Epithelial cell of esophagus (primary cell): ENCODE measurements around the gene SCUBE1.

Experiments used
- DNase-seq: peaks from one replicate; pipeline ENCODE4 v3.0.0; 2010; ENCODE audit warnings: low read depth
- H3K4me3 ChIP-seq: 2 replicates; pipeline ENCODE4 v1.5.1; 2011; ENCODE audit warnings: mild to moderate bottlenecking, low read length, control low read depth
- CTCF ChIP-seq: IDR thresholded peaks from 2 replicates; pipeline ENCODE4 v1.5.1; 2011; ENCODE audit warnings: low read depth, mild to moderate bottlenecking, low read length, control low read depth, inconsistent platforms; ENCODE audit not compliant: insufficient read depth; ENCODE audit errors: missing control alignments

The SCUBE1 gene

GRCh38 chr22:43345356-43345755 is 2.2 kb upstream of the SCUBE1 start:
- TF ChIP-seq CTCF = no peak
- no peak for DNase-seq
- no peak overlapping the region for H3K4me3 ChIP-seq

- H3K4me3 ChIP-seq = no peak overlapping the region
- no peak for DNase-seq
- no peak for TF ChIP-seq CTCF
Measured at GRCh38 chr22:43344520-43344787, 1.3 kb upstream of the SCUBE1 start.

GRCh38 chr22:43343670-43344519 is 723 bp upstream of the SCUBE1 start:
- no peak for DNase-seq
- H3K4me3 ChIP-seq = no peak overlapping the region
- no peak for TF ChIP-seq CTCF

- no peak for DNase-seq
- no peak for TF ChIP-seq CTCF
- H3K4me3 ChIP-seq = no peak overlapping the region
Measured at GRCh38 chr22:43342347-43343261, 568 bp downstream of the SCUBE1 start.

GRCh38 chr22:43341565-43341964 is 1.6 kb downstream of the SCUBE1 start:
- DNase-seq = no peak
- TF ChIP-seq CTCF = no peak
- H3K4me3 ChIP-seq = no peak overlapping the region

GRCh38 chr22:43338766-43339345 is 4.3 kb downstream of the SCUBE1 start:
- TF ChIP-seq CTCF = no peak
- no peak for DNase-seq

More at GRCh38 chr22:43338766-43339345, 4.3 kb downstream of the SCUBE1 start:
- no peak overlapping the region for H3K4me3 ChIP-seq
